COLO668 (cell line): ENCODE results near the gene DLX3.

Experiments
- DNase-seq: peaks from one replicate; lab custom pipeline; 2025; ENCODE audit not compliant: unreplicated experiment; lab: John Stamatoyannopoulos, UW

The DLX3 gene

DNA sequence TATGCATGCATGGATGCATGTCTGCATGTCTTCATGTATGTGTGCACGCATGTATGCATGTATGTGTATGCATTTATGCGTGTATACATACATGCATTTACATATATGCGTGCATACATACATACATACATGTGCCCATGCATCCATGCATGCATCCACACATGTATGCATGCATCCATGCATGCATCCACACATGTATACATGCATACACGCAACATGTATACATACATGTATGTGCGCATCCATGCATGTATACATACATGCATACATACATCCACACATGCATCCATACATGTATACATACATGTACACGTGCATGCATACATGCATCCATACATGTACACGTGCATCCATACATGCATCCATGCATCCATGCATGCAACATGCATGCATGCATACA is 29.8 kb upstream of the DLX3 start:
- no peak for DNase-seq

DNA sequence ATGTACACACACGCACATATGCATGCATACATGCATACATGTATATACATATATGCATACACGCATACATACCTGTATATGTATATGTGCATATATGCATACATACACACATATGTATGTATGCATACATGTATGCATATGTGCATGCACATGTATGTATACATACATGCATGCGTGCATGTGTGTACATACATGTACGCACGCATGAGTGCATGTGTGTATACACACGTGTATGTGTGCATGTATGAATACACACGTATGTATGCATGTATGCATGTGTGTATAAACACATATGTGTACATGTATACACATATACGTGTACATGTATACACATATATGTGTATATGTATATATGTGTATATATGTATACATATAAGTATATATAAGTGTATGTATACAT is 28.5 kb upstream of the DLX3 start:
- DNase-seq = no peak

DNA sequence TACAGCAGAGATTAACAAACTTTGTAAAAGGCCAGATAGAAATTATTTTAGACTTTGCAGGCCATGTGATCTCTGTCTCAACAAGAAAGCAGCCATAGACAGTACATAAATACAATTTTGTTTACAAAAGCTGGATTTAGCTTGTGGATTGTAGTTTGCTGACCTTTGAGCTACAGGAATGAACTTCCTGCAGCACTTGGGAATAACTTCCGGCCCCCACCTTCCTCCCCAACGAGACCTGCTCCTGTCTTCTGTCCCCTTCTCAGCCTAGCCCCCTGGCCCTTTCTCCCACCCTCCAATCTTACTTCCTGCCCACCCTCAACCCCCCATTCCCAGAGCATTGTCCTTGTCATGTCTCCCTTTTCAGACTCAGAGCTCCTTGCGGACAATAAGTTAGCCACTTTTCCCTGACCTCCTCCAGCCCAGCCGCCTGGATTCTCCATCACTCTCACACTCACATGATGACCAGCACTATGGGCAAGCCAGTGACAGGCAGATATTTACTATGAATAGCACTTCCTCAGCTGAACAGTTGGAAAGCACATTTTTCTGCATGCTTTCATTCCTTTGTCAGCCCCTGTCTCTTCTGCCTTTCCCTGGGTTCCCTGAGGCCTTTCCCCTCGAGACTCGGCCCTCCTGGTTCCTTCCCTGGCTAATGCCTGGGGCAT is 27.6 kb upstream of the DLX3 start:
- no peak for DNase-seq

DNA sequence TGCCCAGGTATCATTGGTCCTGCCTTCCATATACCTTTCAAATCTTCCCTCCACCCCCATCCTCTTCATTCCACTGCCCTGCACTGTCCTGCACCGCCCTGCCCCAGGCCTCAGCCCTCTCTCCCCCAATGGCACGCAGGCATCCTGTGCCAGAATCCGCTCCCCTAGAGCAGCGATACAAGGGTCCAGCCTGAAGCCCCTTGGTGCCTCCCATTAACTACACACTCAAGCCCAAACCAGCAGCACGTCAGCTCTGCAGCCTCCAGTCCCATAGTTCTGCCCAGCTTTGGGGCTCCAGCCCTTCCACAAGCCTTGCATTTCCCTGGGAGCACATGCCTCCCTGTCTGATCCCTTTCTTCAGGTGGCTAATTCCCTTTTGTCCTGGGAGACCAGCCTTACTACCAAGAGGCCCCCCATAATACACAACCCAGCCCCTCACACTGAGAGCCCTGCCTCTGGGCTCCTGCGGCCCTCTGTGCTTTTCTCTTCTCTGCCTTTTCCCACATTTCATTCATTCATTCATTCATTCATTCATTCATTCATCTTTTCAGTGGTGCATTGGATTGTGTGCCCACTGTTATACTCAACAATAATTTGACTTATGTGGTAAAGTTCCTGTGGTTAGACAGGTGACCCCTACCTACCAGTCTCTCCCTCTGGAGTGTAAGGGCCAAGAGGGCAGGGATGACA is 26.8 kb upstream of the DLX3 start:
- no peak for DNase-seq

DNA sequence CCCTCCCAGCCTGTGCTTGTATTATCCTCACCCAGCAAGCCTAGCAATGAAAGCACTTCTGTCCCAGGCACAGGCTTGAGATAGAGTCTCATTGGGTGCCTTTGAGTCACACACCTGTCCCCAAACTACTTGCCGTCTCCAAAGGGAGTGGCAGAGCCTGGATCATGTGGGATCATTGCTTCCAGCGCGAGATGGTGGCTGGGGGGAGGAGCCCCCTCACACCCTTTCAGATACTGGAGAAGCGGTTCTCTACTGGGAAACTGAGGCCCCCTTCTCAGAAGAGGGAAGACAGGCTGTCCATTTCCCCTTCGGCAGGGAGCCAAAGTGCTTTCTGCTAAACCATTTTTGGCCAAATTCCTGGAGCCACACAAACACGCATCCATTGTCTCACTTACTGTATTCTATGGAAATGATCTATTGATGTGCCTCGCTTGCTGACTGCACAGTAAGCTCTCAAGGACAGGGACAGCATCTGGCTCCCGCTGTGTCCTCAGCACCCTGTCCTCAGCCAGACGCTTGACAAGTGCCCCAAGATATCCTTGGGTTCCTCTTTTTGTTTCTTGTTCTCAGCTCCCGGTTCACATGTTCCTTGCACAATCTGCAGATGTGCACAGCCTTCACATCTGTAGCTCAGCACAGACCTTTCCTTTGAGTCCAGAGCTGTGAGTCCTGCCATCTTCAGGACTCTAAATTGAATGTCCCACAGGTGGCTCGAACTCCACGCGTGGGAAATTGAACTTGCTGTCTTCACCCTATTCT is 26.0 kb upstream of the DLX3 start:
- no peak for DNase-seq

DNA sequence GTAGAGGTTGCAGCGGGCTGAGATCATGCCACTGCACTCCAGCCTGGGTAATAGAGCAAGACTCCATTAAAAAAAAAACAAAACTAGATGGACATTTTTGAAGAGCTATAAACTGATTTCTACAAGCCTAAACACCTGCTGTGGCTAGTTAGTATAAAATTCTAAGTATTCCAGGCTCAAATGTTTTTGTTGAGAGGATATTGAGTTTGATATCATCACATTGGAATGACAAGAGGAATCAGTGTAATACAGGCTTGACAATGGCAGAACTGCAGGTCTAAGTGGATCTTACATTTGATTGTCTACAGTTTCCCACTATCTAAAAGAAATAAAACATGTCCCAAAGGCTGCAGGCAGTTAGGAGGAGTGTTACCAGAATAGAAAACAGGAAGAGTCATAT is 23.9 kb upstream of the DLX3 start:
- no peak for DNase-seq

DNA sequence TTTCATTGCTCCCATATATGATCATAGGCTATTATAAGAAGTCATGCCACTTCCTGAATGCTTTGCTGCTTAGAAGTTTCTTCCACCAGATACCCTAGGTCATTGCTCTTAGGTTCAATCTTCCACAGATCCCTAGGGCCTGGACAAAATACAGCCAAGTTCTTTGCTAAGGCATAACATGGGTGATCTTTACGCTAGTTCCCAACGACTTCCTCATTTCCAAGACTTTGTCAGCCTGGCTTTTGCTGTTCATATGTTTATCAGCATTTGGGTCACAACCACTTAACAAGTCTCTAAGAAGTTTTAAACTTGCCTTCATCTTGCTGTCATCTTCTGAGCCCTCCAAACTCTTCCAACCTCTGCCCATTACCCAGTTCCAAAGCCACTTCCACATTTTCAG is 20.1 kb upstream of the DLX3 start:
- no peak for DNase-seq

DNA sequence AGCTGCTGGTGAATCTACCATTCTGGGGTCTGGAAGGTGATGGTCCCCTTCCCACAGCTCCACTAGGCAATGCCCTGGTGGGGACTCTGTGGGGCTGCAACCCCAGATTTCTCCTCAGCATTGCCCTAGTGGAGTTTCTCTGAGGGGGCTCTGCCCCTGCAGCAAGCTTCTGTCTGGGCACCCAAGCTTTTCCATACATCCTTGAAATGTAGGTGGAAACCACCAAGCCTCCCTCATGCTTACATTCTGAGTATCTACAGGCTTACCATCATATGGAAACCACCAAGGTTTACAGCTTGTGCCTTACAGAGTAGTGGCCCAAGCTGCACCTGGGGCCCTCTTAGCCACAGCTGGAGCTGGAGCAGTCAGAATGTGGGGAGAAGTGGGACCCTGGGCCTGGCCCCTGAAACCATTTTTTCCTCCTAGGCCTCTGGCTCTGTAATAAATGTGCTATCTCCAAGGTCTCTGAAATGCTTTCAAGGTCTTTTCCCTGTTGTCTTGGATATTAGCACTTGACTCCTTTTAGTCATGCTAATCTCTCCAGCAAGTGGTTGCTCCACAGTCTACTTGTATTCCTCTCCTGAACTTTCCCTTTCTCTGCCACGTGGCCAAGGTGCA is 19.6 kb upstream of the DLX3 start:
- DNase-seq = no peak

DNA sequence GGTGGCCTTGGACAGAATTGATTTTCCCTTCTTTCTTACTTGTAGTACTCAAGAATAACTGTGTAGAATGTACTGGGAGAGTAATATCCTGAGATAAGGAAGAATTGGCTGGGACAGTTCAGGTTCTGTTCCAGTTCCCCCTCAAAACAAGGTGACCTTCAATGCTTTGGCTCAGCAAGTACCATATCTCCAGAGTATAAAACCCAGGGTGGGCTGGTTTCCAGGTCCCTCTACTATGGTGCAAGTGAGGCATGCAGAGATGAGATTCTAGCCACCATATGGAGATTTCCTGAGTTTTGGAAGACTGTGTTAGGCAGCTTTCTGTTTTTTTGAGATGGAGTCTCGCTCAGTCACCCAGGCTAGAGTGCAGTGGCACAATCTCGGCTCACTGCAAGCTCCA is 18.1 kb upstream of the DLX3 start:
- no peak for DNase-seq

DNA sequence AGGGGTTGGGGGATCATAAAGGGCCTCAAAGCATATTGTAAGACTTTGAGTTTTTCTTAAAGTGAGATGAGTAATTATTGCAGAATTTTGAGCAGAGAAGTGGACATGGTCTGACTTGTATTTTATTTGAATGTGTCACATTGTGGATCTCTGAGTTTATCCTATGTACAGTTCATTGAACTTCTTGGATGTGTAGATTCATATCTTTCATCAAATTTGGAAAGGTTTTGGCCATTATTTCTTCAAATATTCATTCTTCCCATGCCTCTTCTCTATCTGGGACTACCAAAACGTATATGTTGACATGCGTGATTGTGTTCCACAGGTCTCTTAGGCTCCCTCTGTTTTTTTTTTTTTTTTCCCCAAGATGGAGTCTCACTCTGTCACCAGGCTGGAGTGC is 14.3 kb upstream of the DLX3 start:
- DNase-seq = no peak

DNA sequence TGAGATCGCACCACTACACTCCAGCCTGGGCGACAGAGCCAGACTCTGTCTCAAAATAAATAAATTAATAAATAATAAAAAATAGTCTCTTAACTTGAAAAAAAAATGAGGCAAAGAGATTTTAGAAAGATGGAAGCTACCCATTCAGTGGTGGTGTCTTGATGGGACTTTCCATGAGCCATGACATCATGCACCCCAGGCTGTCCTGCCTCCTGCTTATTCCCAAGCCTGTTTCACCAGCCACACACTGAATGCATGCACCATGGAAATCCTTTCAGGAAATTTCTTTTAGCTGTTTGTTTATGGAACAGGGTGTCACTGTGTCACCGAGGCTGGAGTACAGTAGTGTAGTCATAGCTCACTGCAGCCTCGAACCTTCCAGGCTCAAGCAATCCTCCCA is 8.9 kb upstream of the DLX3 start:
- DNase-seq = no peak

DNA sequence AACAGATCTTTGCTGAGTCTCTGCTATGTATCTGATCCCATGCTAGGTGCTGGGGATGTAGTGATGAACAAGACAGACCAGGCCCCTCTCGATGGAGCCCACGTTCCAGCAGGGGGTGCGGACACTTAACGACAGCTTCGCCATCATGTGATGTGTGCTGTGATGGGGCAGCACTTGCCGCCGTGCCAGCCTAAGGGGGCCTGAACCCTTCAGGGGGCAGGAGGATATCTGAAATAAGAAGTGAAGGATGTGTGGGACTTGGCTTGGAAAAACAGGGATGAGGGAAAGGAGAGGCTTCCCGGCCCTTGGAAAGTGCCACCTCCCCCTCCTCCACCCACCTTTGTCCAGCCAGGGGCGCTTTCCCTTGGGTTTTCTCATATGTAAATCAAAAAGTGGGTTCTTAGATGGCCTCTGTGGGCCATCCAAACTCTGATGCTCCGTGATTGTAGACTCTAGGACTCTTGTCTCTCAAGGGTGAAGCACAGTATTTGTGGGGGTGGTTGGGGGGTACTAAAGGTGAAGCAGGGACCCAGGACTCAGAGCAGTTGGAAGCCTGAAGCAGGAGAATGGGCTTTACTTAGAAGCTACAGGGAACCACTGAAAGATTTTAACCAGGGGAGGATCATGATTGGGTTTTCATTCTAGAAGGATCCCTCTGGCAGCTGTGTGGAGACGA is 4.0 kb upstream of the DLX3 start:
- no peak for DNase-seq

DNA sequence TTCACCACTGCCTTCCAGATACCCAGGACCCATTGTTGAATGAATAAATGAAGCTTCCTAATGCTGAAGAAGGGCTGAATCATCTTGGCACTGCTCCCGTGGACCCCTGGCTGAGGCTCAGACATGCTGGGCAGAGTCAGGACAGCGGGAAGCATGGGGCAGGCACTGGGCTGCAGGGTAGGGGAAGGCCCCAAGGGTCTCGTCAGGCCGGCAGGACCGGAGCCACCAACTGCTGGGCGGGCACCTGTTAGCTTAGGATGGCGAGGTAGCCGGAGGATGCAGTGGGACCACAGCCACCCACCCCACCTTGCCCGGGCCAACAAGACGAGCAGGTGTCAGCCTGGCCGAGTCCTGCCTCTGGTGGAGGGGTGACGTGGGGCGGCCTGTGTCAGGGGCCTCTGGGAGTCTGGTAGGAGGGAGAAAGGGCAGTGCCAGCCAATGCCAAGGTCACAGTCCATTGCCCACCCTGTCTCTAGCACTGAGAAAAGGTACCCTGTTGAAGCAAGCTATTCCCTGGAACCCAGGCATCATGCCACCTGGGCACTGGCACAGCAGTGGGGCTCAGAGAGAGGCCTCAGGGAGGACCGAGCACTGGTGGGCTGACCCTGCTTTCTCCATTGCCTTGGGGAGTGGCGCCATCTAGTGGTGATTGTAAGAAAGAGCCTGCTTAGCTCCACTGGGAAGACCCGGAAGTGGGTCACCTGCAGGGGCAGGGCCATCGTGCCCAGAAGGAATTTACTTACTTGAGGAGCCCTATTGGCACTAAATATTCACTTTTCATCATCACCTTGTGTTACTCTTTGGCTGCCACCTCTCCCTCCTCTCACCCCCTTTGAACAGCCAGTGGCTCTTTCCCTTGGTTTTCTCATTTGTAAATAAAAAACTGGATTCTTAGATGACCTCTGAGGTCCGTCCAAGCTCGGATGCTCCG is 3.0 kb upstream of the DLX3 start:
- peak; percentile 74 for DNase-seq

DNA sequence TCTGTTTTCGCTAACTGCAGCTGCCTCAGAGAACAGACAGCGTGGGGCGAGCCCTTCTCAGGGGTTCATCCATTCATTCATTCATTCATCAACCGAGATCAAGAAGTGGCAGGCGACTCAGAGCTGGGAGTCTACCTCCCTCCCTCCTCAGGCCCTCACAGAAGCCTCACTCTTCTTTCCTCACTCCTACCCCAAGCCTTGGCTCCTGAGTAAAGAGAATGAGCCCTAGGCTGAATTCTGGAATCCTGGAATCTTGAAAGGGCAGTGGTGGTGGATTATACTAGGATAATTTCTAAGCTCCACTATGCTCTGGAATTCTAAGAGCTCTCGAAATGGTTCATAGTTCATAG is 2.3 kb upstream of the DLX3 start:
- no peak for DNase-seq

DNA sequence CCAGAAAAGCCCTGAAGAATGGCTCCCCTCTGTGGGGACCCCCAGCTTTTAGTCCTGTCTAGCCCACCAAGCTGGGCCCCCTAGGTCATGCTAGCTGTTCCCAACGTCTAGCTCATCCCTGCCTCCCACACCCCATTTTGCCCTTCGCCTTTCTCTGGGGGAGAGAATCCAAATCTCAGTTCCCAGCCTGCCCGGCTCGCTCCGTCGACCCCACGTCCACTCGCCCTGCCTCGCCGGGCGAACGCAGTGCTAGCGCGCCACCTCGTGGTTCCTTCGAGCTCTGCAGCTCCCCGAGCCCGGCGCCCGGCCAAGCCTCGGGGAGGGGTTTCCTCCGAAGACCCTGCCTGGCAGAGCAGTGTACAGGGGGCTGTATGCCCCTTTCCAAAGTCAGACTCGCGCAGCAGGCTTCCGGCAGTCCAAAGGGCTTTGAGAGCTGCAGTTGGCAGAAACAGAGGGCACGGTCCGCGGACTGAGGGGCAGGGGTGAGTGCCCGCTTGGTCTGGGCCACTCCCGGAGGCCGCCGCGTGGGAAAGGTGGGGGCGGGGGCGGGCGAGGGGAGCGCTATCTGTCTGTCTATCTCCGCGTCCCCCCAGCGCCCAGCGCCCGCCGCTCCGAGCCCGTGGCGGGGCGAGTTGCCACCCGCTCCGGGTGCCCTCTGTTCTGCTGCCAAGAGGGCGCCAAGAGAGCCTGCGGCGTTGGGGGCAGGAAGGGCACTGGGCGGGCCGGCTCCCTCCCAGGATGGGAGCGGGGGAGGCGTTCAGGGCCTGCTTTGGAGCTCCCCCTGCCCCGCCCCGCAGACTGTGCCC is 1.7 kb upstream of the DLX3 start:
- DNase-seq = peak; percentile 29

DNA sequence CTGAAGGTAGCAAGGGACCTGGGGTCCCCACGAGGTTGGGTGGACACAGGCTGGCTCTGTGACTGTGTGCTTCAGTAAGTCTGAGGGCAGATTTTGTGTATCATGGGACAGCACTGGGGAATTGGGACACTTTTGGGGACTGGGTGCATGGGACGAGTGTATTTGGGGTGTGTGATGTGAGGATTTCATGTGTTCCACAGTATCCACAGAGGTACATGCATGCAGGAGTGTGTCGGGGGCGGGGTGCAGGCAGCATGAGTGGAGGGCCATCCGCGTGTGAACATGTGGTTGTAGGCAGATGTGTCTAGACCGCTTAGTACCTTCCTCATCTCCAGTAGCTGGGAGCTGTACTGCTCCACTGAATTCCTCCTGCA is 1.1 kb upstream of the DLX3 start:
- no peak for DNase-seq

DNA sequence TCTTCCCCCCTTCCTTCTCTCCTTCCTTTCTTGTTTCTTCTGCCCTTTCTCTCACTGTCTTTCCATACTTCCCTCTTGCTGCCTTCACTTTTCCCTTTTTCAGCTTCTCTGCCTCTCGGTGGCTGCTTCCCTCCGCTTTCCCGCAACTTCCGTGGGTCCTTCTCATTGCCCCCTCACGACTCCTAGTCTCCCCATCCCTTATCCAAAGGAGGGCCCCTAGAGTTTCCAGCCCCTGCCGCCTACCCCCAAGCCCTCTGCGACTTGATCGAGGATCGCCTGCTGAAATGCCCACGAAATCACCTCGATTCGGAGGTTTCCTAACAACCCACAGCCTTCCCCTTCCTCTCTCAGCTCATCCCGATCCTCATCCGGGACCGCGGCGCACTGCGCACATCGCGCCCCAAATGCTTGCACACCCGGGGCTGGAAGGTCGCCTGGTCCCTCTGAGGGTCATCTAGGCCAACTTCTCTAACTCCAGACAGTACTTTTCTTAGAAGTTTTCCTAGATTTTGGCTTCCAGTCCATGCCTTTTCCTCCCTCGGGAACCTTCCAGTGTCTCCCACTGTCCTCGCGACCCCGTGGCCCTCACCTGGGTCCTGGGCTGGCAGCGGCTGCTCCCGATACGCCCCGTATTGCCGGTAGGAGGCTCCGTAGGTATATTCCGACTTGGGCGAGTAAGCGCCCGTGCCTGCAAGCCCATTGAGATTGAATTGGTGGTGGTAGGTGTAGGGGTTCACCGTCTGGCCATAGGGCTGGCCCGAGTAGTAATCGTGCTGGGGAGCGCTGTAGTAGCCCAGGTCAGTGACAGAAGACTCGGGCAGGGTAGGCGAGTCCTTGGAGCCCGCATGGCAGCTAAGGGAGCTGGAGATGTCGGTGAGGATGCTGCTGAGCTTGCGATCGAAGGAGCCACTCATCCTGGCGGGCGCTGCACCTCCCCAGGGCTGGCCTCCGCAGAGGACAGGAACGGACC is 654 bp downstream of the DLX3 start:
- DNase-seq = no peak

DNA sequence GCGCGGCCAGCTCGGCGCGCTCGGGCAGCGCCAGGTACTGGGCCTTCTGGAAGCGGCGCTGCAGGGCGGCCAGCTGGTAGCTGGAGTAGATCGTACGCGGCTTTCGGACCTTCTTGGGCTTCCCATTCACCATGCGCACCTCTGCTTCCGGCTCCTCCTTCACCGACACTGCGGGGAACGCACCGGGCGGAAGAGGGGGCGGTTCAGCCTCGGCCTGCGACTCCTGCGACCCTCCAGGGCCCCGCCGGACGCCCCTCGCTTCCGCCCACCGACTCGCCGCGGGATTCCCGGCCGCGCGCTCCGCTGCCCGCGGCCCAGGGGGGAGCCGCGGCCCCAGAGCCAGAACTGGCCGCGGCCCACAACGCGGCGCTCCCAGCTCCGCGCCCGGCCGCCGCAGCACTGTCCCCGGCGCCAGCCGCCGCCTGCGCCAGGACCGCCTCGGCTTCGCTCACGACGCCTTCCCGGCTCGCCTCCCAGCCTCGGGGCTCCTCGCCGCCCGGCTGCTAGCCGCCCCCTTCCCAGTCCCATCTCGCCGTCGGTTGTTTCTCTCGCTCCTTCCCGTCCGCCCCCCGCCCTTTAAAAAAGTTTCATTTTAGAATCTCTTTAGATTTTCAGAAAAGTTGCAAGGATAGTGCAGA is 1.5 kb downstream of the DLX3 start:
- DNase-seq = peak; percentile 11
